ENCODE measurements around the gene SEMA5A.

SEMA5A gene

GRCh38 chr5:9388941-9389674, 156.8 kb downstream of the SEMA5A start:
- CTCF ChIA-PET: no interaction called here
- Histone ChIP-seq H3K9me3 (ENCODE audit: control insufficient read depth, insufficient read depth, low read depth, low read length) (no peaks in the 10 kb centered on the region), H3K4me3 (ENCODE audit: low read depth, low read length) (no peak overlapping the region), H3K36me3 (ENCODE audit: control insufficient read depth in 2 of 2, insufficient read depth in 1 of 2, low read length in 2 of 2) (no peaks in the 10 kb centered on the region), H3K27ac (ENCODE audit: extremely low read depth, low read depth, low read length) (no peak overlapping the region), H3K4me1 (ENCODE audit: control insufficient read depth, insufficient read depth, low read length) (no peaks in the 10 kb centered on the region)
- TF ChIP-seq ZNF394 (tag by site-specific recombination; IDR thresholded peaks at IDR 0.05; ENCODE audit: borderline replicate concordance) (no peak), ZNF26 (tag by site-specific recombination; IDR thresholded peaks at IDR 0.05) (no peak), PRDM6 (tag by site-specific recombination; IDR thresholded peaks at IDR 0.05) (no peak), ZNF302 (tag by site-specific recombination; IDR thresholded peaks at IDR 0.05; ENCODE audit: low read depth) (no peak), TSHZ1 (tag by site-specific recombination; IDR thresholded peaks at IDR 0.05; ENCODE audit: borderline replicate concordance) (no peak), ZNF768 (tag by site-specific recombination; IDR thresholded peaks at IDR 0.05) (no peak), ZNF558 (tag by site-specific recombination; IDR thresholded peaks at IDR 0.05) (no peak), GLIS1 (tag by site-specific recombination; IDR thresholded peaks at IDR 0.05) (no peak), ZNF223 (tag by site-specific recombination; IDR thresholded peaks at IDR 0.05) (no peak), OVOL3 (tag by site-specific recombination; IDR thresholded peaks at IDR 0.05) (no peak), ZNF580 (tag by site-specific recombination; IDR thresholded peaks at IDR 0.05) (no peak), PBX3 (CRISPR knock-in tag; IDR thresholded peaks at IDR 0.05) (no peak), ZNF621 (tag by site-specific recombination; IDR thresholded peaks at IDR 0.05) (no peak), ZBTB26 (tag by site-specific recombination; optimal IDR thresholded peaks at IDR 0.05) (no peak), ZNF23 (tag by site-specific recombination; IDR thresholded peaks at IDR 0.05; ENCODE audit: borderline replicate concordance) (no peak), ZNF24 (tag by site-specific recombination; IDR thresholded peaks at IDR 0.05) (no peak), PATZ1 (tag by site-specific recombination; IDR thresholded peaks at IDR 0.05) (no peak), ZNF157 (tag by site-specific recombination; IDR thresholded peaks at IDR 0.05) (no peak), ELK4 (IDR thresholded peaks at IDR 0.05; ENCODE audit: borderline replicate concordance, low read depth, low read length) (no peak), ZNF623 (tag by site-specific recombination; IDR thresholded peaks at IDR 0.05) (no peak)
- POLR2A ChIA-PET: no interaction called here
